GM12892 (cell line): ENCODE measurements around the gene ABCC4.

Source experiments
- POLR2A ChIP-seq: IDR thresholded peaks from 2 replicates; pipeline ENCODE4 v1.6.1; 2011; ENCODE audit warnings: low read depth, low read length, control low read depth
- TAF1 ChIP-seq: IDR thresholded peaks from 2 replicates; pipeline ENCODE4 v1.6.1; 2011; ENCODE audit warnings: low read depth, mild to moderate bottlenecking, control low read depth, low read length, borderline replicate concordance

- TF ChIP-seq TAF1 (no peak), POLR2A (no peak)
Observed at GRCh38 chr13:95106562-95106961, 194.7 kb downstream of the ABCC4 start.
